Progenitor cell of endocrine pancreas (in vitro differentiated cells): Measurements from ENCODE around the gene NYAP1. TPM values are rescaled to one million over a fixed set of nuclear protein-coding genes. Genes with fewer than 3 reads are reported as not detected.

Source experiments
- DNase-seq: peaks from one replicate; pipeline ENCODE4 v3.0.0; 2021; ENCODE audit warnings: low spot score; ENCODE audit not compliant: unreplicated experiment
- H3K27ac Mint-ChIP-seq: 2 replicates; pipeline ENCODE4 v1.8.0; 2021; ENCODE audit warnings: mild to moderate bottlenecking, moderate library complexity, mixed read lengths
- H3K27me3 Mint-ChIP-seq: 2 replicates; pipeline ENCODE4 v1.8.0; 2021; ENCODE audit warnings: mixed read lengths
- H3K36me3 Mint-ChIP-seq: 2 replicates; pipeline ENCODE4 v1.8.0; 2022; ENCODE audit warnings: mixed read lengths; ENCODE audit not compliant: insufficient read depth
- H3K4me1 Mint-ChIP-seq: 2 replicates; pipeline ENCODE4 v1.8.0; 2021; ENCODE audit warnings: low read depth, mixed read lengths
- H3K4me3 Mint-ChIP-seq: 2 replicates; pipeline ENCODE4 v1.8.0; 2021; ENCODE audit warnings: low read depth, mild to moderate bottlenecking, moderate library complexity, mixed read lengths
- H3K9me3 Mint-ChIP-seq: 2 replicates; pipeline ENCODE4 v1.8.0; 2021; ENCODE audit warnings: low read depth, mixed read lengths
- total RNA-seq: library from RNA; stranded (reverse); gene quantifications from 2 replicates; pipeline ENCODE4 v1.2.1, GENCODE V29; 2021
- TF ChIP-seq, protein P1 (sequence below): fragments of 200-600 bp; sonication (generic); IDR thresholded peaks from one replicate; pipeline ENCODE4 v1.5.0; 2021; ENCODE audit warnings: antibody characterized with exemption, mild to moderate bottlenecking; ENCODE audit not compliant: unreplicated experiment

The NYAP1 gene
- total RNA-seq, 1 donor from 2014 or later, result 4.9 TPM

DNA sequence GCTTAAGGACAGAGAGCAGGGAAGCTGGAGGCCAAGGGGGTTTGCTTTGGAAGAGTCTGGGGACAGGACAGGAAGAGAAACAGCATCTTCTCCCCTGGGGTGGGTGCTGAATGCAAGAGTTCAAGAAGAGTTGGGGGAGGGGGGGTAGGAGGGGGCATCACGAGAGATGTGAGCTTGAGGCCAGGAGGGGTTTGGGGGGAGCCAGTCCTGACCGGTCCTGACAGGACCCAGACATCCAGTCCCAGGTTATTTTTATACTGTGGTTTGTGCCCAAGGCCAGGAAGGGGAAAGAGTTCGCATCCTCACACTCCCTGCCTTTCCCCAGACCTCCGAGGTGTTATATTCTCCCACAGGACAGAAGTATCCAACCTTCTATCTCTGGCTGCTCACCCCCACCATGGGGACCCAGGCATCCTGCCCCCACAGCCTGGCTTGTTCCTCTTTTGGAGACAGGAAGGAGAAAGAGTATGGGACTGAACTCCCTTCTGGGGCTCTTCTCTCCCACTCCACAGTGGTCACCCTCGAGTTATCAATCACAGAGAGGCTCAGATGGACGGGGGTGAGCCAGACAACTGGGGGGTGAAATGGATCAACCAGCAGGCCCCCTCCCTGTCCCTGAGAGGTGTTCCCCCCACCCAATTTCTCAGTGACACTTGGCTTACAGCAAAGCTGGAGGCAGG is 7.5 kb upstream of the NYAP1 start:
- Mint-ChIP-seq H3K4me1 (peaks cover 9% of the 10 kb centered on the region), H3K27me3 (no peaks in the 10 kb centered on the region), H3K36me3 (no peaks in the 10 kb centered on the region), H3K27ac (no peak overlapping the region), H3K9me3 (no peaks in the 10 kb centered on the region), H3K4me3 (no peak overlapping the region)
- TF ChIP-seq, protein P1, sequence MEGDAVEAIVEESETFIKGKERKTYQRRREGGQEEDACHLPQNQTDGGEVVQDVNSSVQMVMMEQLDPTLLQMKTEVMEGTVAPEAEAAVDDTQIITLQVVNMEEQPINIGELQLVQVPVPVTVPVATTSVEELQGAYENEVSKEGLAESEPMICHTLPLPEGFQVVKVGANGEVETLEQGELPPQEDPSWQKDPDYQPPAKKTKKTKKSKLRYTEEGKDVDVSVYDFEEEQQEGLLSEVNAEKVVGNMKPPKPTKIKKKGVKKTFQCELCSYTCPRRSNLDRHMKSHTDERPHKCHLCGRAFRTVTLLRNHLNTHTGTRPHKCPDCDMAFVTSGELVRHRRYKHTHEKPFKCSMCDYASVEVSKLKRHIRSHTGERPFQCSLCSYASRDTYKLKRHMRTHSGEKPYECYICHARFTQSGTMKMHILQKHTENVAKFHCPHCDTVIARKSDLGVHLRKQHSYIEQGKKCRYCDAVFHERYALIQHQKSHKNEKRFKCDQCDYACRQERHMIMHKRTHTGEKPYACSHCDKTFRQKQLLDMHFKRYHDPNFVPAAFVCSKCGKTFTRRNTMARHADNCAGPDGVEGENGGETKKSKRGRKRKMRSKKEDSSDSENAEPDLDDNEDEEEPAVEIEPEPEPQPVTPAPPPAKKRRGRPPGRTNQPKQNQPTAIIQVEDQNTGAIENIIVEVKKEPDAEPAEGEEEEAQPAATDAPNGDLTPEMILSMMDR, result no peak
- no peak for DNase-seq

DNA sequence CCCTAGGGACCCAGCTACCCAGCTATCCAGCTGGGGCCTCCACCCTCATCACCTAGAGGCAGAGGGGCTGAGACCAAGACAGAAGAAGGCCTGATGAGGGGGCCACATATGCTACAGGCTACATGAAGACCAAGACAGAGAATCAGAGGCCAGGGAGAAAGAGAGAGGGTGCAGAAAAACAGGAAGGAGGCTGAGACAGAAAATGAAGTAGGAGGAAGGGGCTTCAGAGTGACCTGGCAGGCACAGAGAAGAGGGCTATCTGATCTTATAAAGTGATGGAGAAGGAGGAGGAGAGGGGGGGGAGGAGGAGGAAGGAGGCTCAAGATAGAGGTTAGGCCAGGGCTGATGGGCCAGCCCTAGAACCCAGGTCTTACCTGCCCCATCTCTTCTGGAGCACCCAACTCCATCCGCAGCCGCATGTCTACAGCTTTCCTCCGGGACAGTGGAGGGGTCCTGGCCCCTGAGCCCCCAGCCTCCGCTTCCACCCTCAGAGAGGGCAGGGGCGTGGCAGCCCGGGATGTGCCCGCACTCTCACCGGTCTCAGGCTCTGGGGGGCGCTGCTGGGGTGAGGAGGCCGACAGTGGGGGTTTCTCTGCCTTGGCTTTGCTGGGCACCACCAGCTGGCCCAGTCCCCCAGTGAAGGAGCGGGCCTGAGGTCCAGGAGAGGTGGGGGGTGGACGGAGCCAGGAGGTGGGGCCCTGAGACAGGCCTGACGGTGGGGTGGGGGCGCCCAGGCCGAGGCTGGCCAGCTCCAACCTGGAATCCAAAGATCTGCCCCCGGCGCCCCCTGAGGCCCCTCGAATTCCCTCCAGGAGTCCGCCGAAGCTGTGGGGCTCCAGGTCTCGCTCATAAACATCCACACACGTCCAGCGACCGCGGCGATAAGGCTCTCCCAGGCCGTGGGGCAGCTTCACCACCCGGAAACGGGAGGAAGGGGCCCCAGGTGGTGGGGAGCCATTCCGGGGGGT is 6.5 kb upstream of the NYAP1 start:
- no peak for DNase-seq
- no peaks in the 10 kb centered on the region for H3K9me3 Mint-ChIP-seq
- peak overlapping the region; percentile 7 for H3K27ac Mint-ChIP-seq

GRCh38 chr7:100477871-100478267 is 5.9 kb upstream of the NYAP1 start:
- Mint-ChIP-seq H3K27ac (no peak overlapping the region), H3K36me3 (no peaks in the 10 kb centered on the region), H3K9me3 (no peaks in the 10 kb centered on the region), H3K27me3 (no peaks in the 10 kb centered on the region), H3K4me1 (peaks cover 10% of the 10 kb centered on the region), H3K4me3 (peak overlapping the region; percentile 80)
- TF ChIP-seq, protein P1, result no peak
- DNase-seq, result no peak

More for the DNA sequence above, 6.5 kb upstream of the NYAP1 start:
- no peaks in the 10 kb centered on the region for H3K27me3 Mint-ChIP-seq
- peak overlapping the region; percentile 49 for H3K4me3 Mint-ChIP-seq
- H3K4me1 Mint-ChIP-seq, result peaks cover 9% of the 10 kb centered on the region
- no peaks in the 10 kb centered on the region for H3K36me3 Mint-ChIP-seq
- TF ChIP-seq, protein P1, result no peak

DNA sequence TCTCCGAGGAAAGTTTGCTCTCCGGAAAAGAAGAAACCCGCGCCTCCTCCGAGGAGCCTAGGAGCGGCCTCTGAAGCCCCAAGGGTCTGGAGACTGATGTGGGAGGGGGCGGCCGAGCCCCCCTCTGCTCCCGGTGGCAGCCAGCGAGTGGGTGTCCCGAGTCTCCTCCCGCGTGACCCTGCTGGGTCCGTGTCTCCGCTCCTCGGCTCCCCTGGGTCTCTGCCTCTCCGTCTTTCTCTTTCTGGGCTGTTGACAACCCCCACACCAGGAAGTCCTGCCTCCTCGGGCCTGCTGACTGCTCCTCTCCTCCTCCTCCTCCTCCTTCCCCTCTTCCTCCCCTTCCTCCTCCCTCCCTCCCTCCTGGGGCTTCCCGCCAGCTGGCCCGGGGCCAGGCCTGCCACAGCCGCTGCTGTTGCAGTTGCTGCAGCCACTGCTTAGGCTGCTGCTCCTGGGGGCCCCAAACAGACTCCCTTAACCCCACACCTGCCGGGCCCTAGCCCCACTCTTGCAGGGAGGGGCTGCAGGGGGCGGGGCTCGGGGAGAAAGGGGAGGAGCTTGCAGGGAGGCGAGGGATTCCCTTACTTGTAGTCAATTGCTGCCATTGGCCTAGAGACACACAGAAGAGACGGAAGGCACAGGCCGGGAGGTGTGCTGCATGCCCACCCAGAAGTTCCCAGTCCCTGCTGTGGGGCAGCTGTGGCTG is 4.6 kb upstream of the NYAP1 start, which contains the start of gene TSC22D4:
TSS of gene TSC22D4 (minus strand) at position 257 of the 703 bp plus-strand sequence. CDS start 1,176 bp downstream, outside the sequence.
- H3K9me3 Mint-ChIP-seq, result no peaks in the 10 kb centered on the region
- H3K36me3 Mint-ChIP-seq, result no peaks in the 10 kb centered on the region
- peak; percentile 75 for DNase-seq
- H3K4me3 Mint-ChIP-seq, result peak within 1 kb of the TSS; percentile 80
- H3K27me3 Mint-ChIP-seq, result no peaks in the 10 kb centered on the region
- TF ChIP-seq, protein P1, result no peak
- peaks cover 10% of the 10 kb centered on the region for H3K4me1 Mint-ChIP-seq
- peak within 1 kb of the TSS; percentile 79 for H3K27ac Mint-ChIP-seq

- H3K4me3 Mint-ChIP-seq, result peak overlapping the region; percentile 44
- TF ChIP-seq, protein P1, result no peak
- no peak for DNase-seq
- H3K4me1 Mint-ChIP-seq, result peaks cover 20% of the 10 kb centered on the region
- no peaks in the 10 kb centered on the region for H3K36me3 Mint-ChIP-seq
- H3K27ac Mint-ChIP-seq, result no peak overlapping the region
- H3K9me3 Mint-ChIP-seq, result no peaks in the 10 kb centered on the region
- H3K27me3 Mint-ChIP-seq, result no peaks in the 10 kb centered on the region
Observed at GRCh38 chr7:100481466-100481865, 2.3 kb upstream of the NYAP1 start.
